LNCaP clone FGC (cell line): Measurements from ENCODE around the gene SEPTIN12.

Experiments
- DNase-seq: peaks from one replicate; pipeline ENCODE4 v3.0.0-alpha.2; 2011; ENCODE audit warnings: low read depth
- H3K4me3 ChIP-seq: 2 replicates; pipeline ENCODE4 v1.5.1; 2011; ENCODE audit warnings: mild to moderate bottlenecking, low read depth, low read length, control low read depth
- TF ChIP-seq, protein P1 (sequence below): IDR thresholded peaks from 2 replicates; pipeline ENCODE4 v1.5.1; 2012; ENCODE audit warnings: mild to moderate bottlenecking; ENCODE audit not compliant: control insufficient read depth, insufficient read depth; ENCODE audit errors: extremely low read depth

Gene SEPTIN12, protein sequence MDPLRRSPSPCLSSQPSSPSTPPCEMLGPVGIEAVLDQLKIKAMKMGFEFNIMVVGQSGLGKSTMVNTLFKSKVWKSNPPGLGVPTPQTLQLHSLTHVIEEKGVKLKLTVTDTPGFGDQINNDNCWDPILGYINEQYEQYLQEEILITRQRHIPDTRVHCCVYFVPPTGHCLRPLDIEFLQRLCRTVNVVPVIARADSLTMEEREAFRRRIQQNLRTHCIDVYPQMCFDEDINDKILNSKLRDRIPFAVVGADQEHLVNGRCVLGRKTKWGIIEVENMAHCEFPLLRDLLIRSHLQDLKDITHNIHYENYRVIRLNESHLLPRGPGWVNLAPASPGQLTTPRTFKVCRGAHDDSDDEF

DNA sequence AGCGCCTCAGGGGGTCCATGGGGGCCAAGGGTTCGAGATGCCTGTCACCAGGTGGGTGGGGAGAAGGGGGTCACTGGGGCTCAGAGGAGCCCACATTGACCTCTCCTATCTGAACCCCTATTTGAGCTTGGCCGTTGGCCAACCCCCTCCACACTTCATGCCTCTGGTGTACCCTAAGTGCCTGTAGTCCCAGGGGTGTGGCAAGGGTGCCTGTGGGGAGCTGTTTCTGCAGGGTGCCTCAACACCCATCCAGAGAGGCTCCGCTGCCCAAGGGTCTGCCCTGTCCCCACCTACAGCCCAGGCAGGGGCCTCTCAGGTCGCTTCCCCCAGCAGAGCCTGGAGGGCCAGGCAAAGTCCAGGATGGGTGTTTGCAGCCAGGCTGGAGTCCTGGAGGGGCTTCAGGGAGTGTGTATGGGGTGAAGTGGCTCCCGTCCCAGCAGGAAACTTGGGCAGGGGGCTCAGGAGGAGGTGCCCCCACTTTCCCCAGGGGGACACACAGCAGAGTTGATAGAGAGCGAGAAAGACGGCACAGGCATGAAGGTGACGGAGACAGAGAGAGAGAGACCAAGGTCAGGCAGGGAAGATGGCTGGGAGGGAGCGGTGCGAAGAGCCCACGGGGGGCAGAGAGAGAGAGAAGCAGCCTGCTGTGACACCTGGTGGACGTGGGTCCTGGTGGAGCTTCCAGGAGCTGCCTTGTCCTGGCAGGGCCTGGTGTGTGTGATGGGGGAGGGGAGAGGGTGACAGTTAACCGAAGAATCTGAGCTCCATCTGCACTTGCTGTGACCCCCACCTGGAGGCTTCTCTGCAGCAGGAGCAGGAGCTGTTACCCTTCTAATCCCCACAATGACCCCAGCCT lies at the start of gene SEPTIN12:
Gene SEPTIN12, minus strand, starts transcription at position 719 of the 856 bp plus-strand sequence. Its CDS starts 700 bp downstream, at position 19.
- H3K4me3 ChIP-seq: no peak within 1 kb of the TSS
- TF ChIP-seq, protein P1, sequence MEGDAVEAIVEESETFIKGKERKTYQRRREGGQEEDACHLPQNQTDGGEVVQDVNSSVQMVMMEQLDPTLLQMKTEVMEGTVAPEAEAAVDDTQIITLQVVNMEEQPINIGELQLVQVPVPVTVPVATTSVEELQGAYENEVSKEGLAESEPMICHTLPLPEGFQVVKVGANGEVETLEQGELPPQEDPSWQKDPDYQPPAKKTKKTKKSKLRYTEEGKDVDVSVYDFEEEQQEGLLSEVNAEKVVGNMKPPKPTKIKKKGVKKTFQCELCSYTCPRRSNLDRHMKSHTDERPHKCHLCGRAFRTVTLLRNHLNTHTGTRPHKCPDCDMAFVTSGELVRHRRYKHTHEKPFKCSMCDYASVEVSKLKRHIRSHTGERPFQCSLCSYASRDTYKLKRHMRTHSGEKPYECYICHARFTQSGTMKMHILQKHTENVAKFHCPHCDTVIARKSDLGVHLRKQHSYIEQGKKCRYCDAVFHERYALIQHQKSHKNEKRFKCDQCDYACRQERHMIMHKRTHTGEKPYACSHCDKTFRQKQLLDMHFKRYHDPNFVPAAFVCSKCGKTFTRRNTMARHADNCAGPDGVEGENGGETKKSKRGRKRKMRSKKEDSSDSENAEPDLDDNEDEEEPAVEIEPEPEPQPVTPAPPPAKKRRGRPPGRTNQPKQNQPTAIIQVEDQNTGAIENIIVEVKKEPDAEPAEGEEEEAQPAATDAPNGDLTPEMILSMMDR: no peak
- no peak for DNase-seq

DNA sequence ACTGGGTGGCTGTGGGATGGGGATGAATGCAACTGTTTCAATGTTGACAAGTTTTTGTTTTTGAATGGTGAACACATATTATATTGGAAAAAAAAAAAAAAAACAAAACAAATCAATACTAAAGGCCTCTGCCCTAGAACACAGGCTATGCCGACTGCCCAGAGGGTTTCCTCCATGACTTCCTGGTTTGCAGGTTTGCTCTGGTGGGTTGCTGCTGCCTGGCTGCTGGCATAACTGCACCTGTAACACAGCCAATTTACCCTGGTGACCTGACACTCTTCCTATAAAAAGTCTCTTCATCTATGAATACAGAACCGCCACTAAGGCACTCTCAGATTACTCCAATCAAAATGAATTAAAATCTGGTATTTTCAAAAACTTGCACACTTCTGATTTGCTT lies 48.6 kb upstream of the SEPTIN12 start:
- DNase-seq: no peak
- TF ChIP-seq, protein P1: no peak
- H3K4me3 ChIP-seq: no peak overlapping the region

DNA sequence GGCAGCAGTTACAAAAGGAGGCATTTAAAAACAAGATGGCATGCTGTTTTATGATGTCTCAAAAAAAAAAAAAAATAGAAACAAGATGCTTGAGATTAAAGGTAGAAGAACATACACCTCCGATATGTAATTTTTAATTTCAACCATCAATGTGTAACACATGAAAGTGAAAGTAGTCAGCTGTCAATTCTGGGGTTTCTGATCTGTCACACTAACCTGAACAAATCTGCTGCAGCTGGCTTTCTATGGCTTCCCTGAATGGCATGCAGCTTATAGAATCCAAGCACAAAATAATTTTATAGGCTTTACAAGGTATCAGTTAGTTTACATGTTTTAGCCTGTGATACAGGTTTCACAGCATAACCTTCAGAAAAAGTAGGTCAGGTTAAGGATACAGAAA lies 45.4 kb upstream of the SEPTIN12 start:
- no peak overlapping the region for H3K4me3 ChIP-seq
- no peak for DNase-seq
- TF ChIP-seq, protein P1: no peak

DNA sequence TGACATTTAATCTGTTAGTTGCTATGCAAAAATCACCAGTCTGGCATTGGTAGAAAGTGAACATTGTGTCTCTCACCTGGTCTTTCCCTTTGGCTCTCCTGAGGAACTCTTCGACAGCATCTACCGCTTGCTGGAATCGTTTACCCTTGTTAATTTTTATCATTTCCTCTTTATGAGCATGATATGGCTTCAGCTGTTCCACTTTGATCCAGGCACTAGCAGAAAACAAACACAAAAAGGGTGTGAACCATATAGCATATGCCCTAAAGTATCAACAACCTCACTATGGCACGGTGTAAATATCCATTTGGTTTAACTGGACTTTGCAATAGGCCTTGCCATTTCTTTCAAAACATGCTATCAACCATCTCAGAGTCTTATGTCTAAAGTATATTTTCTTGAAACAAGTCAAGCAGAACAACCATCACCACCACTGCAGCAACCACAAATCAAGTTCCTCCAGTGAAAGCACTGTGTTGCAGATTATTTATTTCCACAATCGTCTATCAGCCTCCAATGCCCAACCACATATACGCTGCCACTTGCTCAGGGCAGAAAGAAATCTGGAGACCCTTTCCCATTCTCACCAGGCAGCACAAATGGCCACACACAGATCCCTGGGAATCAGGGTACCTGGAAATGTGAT lies 44.7 kb upstream of the SEPTIN12 start:
- no peak overlapping the region for H3K4me3 ChIP-seq
- DNase-seq: peak; percentile 35
- TF ChIP-seq, protein P1: no peak

DNA sequence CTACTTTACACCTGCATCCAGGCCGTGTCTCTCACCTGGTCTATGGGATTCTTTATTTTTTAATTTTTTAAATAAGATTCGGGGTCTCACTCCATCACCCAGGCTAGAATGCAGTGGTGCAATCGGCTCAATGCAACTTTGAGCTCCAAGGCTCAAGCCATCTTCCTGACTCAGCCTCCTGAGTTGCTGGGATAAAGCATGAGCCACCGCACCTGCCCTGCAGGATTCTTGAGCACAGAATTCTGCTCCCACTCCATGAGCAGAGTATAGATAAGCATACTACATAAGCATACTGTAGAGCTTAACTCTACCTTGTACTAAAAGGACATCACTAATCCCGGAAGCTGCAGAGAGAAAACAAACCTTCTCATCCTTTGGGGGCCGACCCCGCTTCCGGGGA lies 43.5 kb upstream of the SEPTIN12 start:
- no peak for DNase-seq
- no peak overlapping the region for H3K4me3 ChIP-seq
- TF ChIP-seq, protein P1: no peak

DNA sequence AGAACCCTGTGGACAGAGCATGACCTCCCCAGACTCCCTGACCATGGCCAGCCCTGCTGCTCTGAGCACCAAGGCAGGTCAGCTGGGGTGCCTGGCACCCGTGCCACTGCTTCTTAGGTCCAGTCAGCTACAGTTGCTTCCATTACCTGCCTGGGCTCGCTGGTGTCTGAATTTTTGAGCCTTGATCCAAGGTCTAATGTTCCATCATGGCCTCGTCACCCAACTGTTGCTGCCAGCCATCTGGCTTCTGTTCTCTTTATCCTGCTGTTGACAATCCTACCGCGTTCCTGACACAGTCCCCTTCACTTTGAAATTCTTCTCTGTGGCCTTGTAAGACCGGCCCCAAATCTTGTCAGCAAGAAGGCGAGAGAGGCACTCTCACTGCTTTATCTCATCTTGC lies 42.3 kb upstream of the SEPTIN12 start:
- no peak for DNase-seq
- TF ChIP-seq, protein P1: no peak
- no peak overlapping the region for H3K4me3 ChIP-seq
